GM23338 (cell line): ENCODE data around the gene FXYD7. TPM values are rescaled to one million over a fixed set of nuclear protein-coding genes. Genes with fewer than 3 reads are reported as not detected.

ENCODE experiments used
- ATAC-seq: fragments of 200-7000 bp; cut with Tn5 transposase; 3 replicates; pipeline ENCODE4 v1.9.1; 2020
- DNase-seq: peaks from one replicate; pipeline ENCODE4 v3.0.0-alpha.2; 2015; ENCODE audit warnings: low spot score
- H2AFZ ChIP-seq: fragments of 200-600 bp; sonication (generic); 2 replicates; pipeline ENCODE4 v1.8.0; 2016; ENCODE audit warnings: antibody characterized with exemption, mild to moderate bottlenecking, moderate library complexity
- H3F3A ChIP-seq: fragments of 200-600 bp; sonication (generic); replicated peaks from 2 replicates; pipeline ENCODE4 v1.8.0; 2017; ENCODE audit warnings: antibody characterized with exemption, mixed run types, low read depth
- H3K27ac ChIP-seq: fragments of 200-600 bp; sonication (generic); 2 replicates; pipeline ENCODE4 v1.6.1; 2016; ENCODE audit warnings: low read depth
- H3K27me3 ChIP-seq: fragments of 200-600 bp; sonication (generic); 2 replicates; pipeline ENCODE4 v1.8.0; 2016; ENCODE audit warnings: mild to moderate bottlenecking, mixed run types, moderate library complexity; ENCODE audit not compliant: insufficient read depth
- H3K36me3 ChIP-seq: fragments of 200-600 bp; sonication (generic); 2 replicates; pipeline ENCODE4 v1.8.0; 2016; ENCODE audit warnings: mild to moderate bottlenecking; ENCODE audit not compliant: insufficient read depth
- H3K4me1 ChIP-seq: fragments of 200-600 bp; sonication (generic); 2 replicates; pipeline ENCODE4 v1.8.0; 2016; ENCODE audit warnings: mild to moderate bottlenecking, moderate library complexity; ENCODE audit not compliant: insufficient read depth
- H3K4me2 ChIP-seq: fragments of 200-600 bp; sonication (generic); 2 replicates; pipeline ENCODE4 v1.7.1; 2017; ENCODE audit warnings: mixed run types
- H3K4me3 ChIP-seq: fragments of 200-600 bp; sonication (generic); 2 replicates; pipeline ENCODE4 v1.6.1; 2016; ENCODE audit warnings: mixed run types
- H3K79me2 ChIP-seq: fragments of 200-600 bp; sonication (generic); replicated peaks from 2 replicates; pipeline ENCODE4 v1.8.0; 2017; ENCODE audit warnings: mild to moderate bottlenecking; ENCODE audit not compliant: insufficient read depth
- H3K9me2 ChIP-seq: fragments of 200-600 bp; sonication (generic); 2 replicates; pipeline ENCODE4 v1.8.0; 2017; ENCODE audit not compliant: insufficient read depth
- H4K20me1 ChIP-seq: fragments of 200-600 bp; sonication (generic); replicated peaks from 2 replicates; pipeline ENCODE4 v1.8.0; 2017; ENCODE audit warnings: mild to moderate bottlenecking; ENCODE audit not compliant: insufficient read depth
- H3K27ac Mint-ChIP-seq: 2 replicates; pipeline ENCODE4 v1.8.0; 2020; ENCODE audit warnings: inconsistent platforms, mild to moderate bottlenecking, moderate library complexity, mixed read lengths
- H3K27me3 Mint-ChIP-seq: 3 replicates; pipeline ENCODE4 v1.8.0; 2022; ENCODE audit warnings: low read depth, mild to moderate bottlenecking, moderate library complexity, mixed read lengths, inconsistent platforms; ENCODE audit not compliant: insufficient read depth, poor library complexity
- H3K36me3 Mint-ChIP-seq: 3 replicates; pipeline ENCODE4 v1.8.0; 2021; ENCODE audit warnings: low read depth, mild to moderate bottlenecking, inconsistent platforms, moderate library complexity, mixed read lengths
- H3K4me1 Mint-ChIP-seq: 3 replicates; pipeline ENCODE4 v1.8.0; 2020; ENCODE audit warnings: mild to moderate bottlenecking, inconsistent platforms, mixed read lengths
- H3K4me3 Mint-ChIP-seq: 3 replicates; pipeline ENCODE4 v1.8.0; 2021; ENCODE audit warnings: moderate library complexity, mild to moderate bottlenecking, inconsistent platforms, mixed read lengths
- H3K9me3 Mint-ChIP-seq: 3 replicates; pipeline ENCODE4 v1.8.0; 2020; ENCODE audit warnings: moderate library complexity, mild to moderate bottlenecking, inconsistent platforms, mixed read lengths
- ZNF462 ChIP-seq: fragments of 250-450 bp; sonication (Bioruptor Pico); IDR thresholded peaks from 2 replicates; pipeline ENCODE4 v1.5.0; 2020; ENCODE audit warnings: mild to moderate bottlenecking, moderate library complexity
- polyA plus RNA-seq: library from polyadenylated mRNA; unstranded; fragments of >200 nt; fragmentation: Nextera tagmentation; extraction: Ambion mirVana; gene quantifications from 2 replicates; pipeline ENCODE4 v1.2.1, GENCODE V29; 2016
- total RNA-seq: library from RNA; depleted of rRNA; stranded (reverse); fragments of >200 nt; shearing (Covaris generic); gene quantifications from 2 replicates; pipeline ENCODE4 v1.2.3, GENCODE V29; 2014
- TF ChIP-seq, protein P1 (sequence below): IDR thresholded peaks from one replicate; pipeline ENCODE4 v1.6.1; 2018; ENCODE audit warnings: antibody characterized with exemption; ENCODE audit not compliant: unreplicated experiment

FXYD7 gene
- total and polyA plus RNA-seq, 2 experiments from 2014 or later: 9.6 to 44.0 TPM

DNA sequence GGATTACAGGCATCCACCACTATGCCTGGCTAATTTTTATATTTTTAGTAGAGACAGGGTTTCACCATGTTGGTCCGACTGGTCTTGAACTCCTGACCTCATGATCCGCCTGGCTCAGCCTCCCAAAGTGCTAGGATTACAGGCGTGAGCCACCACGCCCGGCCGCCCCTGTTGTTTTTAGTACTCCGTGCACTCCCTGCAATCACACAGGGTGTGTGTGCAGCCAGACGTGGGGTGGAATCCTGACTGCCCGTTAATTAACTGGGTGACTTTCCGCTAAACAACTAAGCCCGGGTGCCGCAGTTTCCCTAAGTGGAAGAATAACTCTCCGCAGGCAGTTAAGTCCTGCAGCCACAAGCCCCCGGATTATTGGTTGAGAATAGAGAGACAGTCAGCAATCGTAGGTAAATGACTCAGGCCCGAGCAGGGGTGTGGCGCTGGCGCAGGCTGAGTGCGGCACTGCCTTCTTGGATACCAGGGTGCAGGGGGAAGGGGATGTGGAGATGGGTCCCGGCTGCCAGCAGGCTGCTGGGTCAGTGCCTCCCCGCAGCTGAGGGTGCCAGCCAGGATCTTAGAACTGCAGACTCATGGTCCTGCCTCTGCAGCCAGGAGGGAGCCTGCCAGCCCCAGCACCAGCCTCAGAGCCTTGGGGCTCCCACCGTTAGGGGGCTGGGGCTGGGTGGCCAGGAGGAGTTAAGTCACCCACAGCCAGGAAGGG is 33.5 kb upstream of the FXYD7 start:
- peaks cover 20% of the 10 kb centered on the region for H3K27me3 Mint-ChIP-seq
- H3K4me1 Mint-ChIP-seq: peaks cover 21% of the 10 kb centered on the region
- Histone ChIP-seq H3K36me3 (no peaks in the 10 kb centered on the region), H3K79me2 (no peaks in the 10 kb centered on the region), H3K27ac (no peak overlapping the region), H3K4me3 (no peak overlapping the region), H2AFZ (peak overlapping the region; percentile 69; the same call in 1 of the 2 replicates), H3F3A (no peaks in the 10 kb centered on the region), H3K9me2 (no peaks in the 10 kb centered on the region), H3K4me1 (peaks cover 8% of the 10 kb centered on the region), H3K4me2 (no peak overlapping the region), H3K27me3 (no peaks in the 10 kb centered on the region), H4K20me1 (no peaks in the 10 kb centered on the region)
- TF ChIP-seq, protein P1, sequence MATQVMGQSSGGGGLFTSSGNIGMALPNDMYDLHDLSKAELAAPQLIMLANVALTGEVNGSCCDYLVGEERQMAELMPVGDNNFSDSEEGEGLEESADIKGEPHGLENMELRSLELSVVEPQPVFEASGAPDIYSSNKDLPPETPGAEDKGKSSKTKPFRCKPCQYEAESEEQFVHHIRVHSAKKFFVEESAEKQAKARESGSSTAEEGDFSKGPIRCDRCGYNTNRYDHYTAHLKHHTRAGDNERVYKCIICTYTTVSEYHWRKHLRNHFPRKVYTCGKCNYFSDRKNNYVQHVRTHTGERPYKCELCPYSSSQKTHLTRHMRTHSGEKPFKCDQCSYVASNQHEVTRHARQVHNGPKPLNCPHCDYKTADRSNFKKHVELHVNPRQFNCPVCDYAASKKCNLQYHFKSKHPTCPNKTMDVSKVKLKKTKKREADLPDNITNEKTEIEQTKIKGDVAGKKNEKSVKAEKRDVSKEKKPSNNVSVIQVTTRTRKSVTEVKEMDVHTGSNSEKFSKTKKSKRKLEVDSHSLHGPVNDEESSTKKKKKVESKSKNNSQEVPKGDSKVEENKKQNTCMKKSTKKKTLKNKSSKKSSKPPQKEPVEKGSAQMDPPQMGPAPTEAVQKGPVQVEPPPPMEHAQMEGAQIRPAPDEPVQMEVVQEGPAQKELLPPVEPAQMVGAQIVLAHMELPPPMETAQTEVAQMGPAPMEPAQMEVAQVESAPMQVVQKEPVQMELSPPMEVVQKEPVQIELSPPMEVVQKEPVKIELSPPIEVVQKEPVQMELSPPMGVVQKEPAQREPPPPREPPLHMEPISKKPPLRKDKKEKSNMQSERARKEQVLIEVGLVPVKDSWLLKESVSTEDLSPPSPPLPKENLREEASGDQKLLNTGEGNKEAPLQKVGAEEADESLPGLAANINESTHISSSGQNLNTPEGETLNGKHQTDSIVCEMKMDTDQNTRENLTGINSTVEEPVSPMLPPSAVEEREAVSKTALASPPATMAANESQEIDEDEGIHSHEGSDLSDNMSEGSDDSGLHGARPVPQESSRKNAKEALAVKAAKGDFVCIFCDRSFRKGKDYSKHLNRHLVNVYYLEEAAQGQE: no peak
- no peak for TF ChIP-seq ZNF462
- no peaks in the 10 kb centered on the region; the same call in 2 of the 3 replicates for H3K9me3 Mint-ChIP-seq
- H3K4me3 Mint-ChIP-seq: no peak overlapping the region
- H3K36me3 Mint-ChIP-seq: peaks cover 11% of the 10 kb centered on the region; the same call in 1 of the 3 replicates
- peak; percentile 30 for DNase-seq
- H3K27ac Mint-ChIP-seq: peak overlapping the region; percentile 52; the same call in 1 of the 2 replicates
- peak; percentile 17 for ATAC-seq
